H9 (cell line): ENCODE measurements around the gene AP3S2. TPM values are rescaled to one million over a fixed set of nuclear protein-coding genes. Genes with fewer than 3 reads are reported as not detected.

Source experiments
- DNase-seq: peaks from one replicate; pipeline ENCODE4 v3.0.0-alpha.2; 2017
- H2AFZ ChIP-seq: one replicate; pipeline ENCODE4 v1.6.1; 2013; ENCODE audit warnings: mild to moderate bottlenecking, low read length, control low read depth, moderate library complexity
- H2AK5ac ChIP-seq: 2 replicates; pipeline ENCODE4 v1.6.1; 2013; ENCODE audit warnings: low read length, control low read depth, mixed read lengths; ENCODE audit not compliant: insufficient read length
- H2BK120ac ChIP-seq: one replicate; pipeline ENCODE4 v1.6.1; 2013; ENCODE audit warnings: low read depth, mild to moderate bottlenecking, low read length, control low read depth, inconsistent platforms; ENCODE audit not compliant: poor library complexity, severe bottlenecking
- H2BK12ac ChIP-seq: 2 replicates; pipeline ENCODE4 v1.6.1; 2013; ENCODE audit warnings: low read length, control low read depth, mixed read lengths, low read depth; ENCODE audit not compliant: insufficient read length
- H2BK15ac ChIP-seq: 2 replicates; pipeline ENCODE4 v1.6.1; 2013; ENCODE audit warnings: low read depth, low read length, control low read depth
- H2BK20ac ChIP-seq: one replicate; pipeline ENCODE4 v1.6.1; 2013; ENCODE audit warnings: low read depth, mild to moderate bottlenecking, low read length, control low read depth, inconsistent platforms; ENCODE audit not compliant: poor library complexity, severe bottlenecking
- H2BK5ac ChIP-seq: 2 replicates; pipeline ENCODE4 v1.6.1; 2013; ENCODE audit warnings: low read length, control low read depth, mixed read lengths; ENCODE audit not compliant: insufficient read length
- H3K14ac ChIP-seq: 2 replicates; pipeline ENCODE4 v1.6.1; 2013; ENCODE audit warnings: low read length, control low read depth; ENCODE audit not compliant: insufficient read depth
- H3K18ac ChIP-seq: 2 replicates; pipeline ENCODE4 v1.6.1; 2013; ENCODE audit warnings: low read depth, mild to moderate bottlenecking, mixed read lengths, low read length, control low read depth; ENCODE audit not compliant: insufficient read length
- H3K23ac ChIP-seq: 2 replicates; pipeline ENCODE4 v1.6.1; 2013; ENCODE audit warnings: low read length, control low read depth, mixed read lengths, low read depth; ENCODE audit not compliant: insufficient read length
- H3K23me2 ChIP-seq: 2 replicates; pipeline ENCODE4 v1.6.1; 2013; ENCODE audit warnings: low read depth, mild to moderate bottlenecking, mixed read lengths, low read length, control low read depth; ENCODE audit not compliant: insufficient read length, poor library complexity, severe bottlenecking
- H3K27ac ChIP-seq: 2 replicates; pipeline ENCODE4 v1.5.1; 2013; ENCODE audit warnings: low read length, control low read depth, mixed read lengths, low read depth; ENCODE audit not compliant: insufficient read length
- H3K27me3 ChIP-seq: 2 replicates; pipeline ENCODE4 v1.6.1; 2013; ENCODE audit warnings: low read length, control low read depth, inconsistent platforms; ENCODE audit not compliant: insufficient read depth
- H3K4ac ChIP-seq: 2 replicates; pipeline ENCODE4 v1.6.1; 2013; ENCODE audit warnings: low read depth, mild to moderate bottlenecking, control low read depth, inconsistent platforms, low read length, moderate library complexity
- H3K4me1 ChIP-seq: 2 replicates; pipeline ENCODE4 v1.6.1; 2013; ENCODE audit warnings: low read length, control low read depth, inconsistent platforms; ENCODE audit not compliant: insufficient read depth
- H3K4me2 ChIP-seq: 2 replicates; pipeline ENCODE4 v1.6.1; 2013; ENCODE audit warnings: low read length, control low read depth, mixed read lengths; ENCODE audit not compliant: insufficient read length, insufficient read depth
- H3K56ac ChIP-seq: 2 replicates; pipeline ENCODE4 v1.6.1; 2013; ENCODE audit warnings: low read depth, mild to moderate bottlenecking, mixed read lengths, low read length, control low read depth; ENCODE audit not compliant: insufficient read length
- H3K79me1 ChIP-seq: 2 replicates; pipeline ENCODE4 v1.6.1; 2013; ENCODE audit warnings: low read depth, mild to moderate bottlenecking, moderate library complexity, low read length, control low read depth, inconsistent platforms; ENCODE audit not compliant: insufficient read depth, poor library complexity, severe bottlenecking
- H3K79me2 ChIP-seq: 2 replicates; pipeline ENCODE4 v1.6.1; 2013; ENCODE audit warnings: low read length, control low read depth, inconsistent platforms; ENCODE audit not compliant: insufficient read depth
- H3K9ac ChIP-seq: 2 replicates; pipeline ENCODE4 v1.6.1; 2013; ENCODE audit warnings: low read length, control low read depth, mixed read lengths; ENCODE audit not compliant: insufficient read length; ENCODE audit errors: extremely low read depth
- H3K9me3 ChIP-seq: one replicate; pipeline ENCODE4 v1.6.1; 2013; ENCODE audit warnings: low read depth, low read length, inconsistent platforms; ENCODE audit not compliant: control insufficient read depth
- H3T11ph ChIP-seq: one replicate; pipeline ENCODE4 v1.6.1; 2013; ENCODE audit warnings: mild to moderate bottlenecking, low read length, control low read depth, inconsistent platforms
- H4K20me1 ChIP-seq: one replicate; pipeline ENCODE4 v1.6.1; 2013; ENCODE audit not compliant: control insufficient read depth, insufficient read length, insufficient read depth
- H4K5ac ChIP-seq: 2 replicates; pipeline ENCODE4 v1.6.1; 2013; ENCODE audit warnings: low read depth, mild to moderate bottlenecking, mixed read lengths, low read length, control low read depth; ENCODE audit not compliant: insufficient read length
- H4K8ac ChIP-seq: replicated peaks from 2 replicates; pipeline ENCODE4 v1.6.1; 2013; ENCODE audit warnings: low read length, control low read depth, mixed read lengths, low read depth; ENCODE audit not compliant: insufficient read length
- H4K91ac ChIP-seq: 2 replicates; pipeline ENCODE4 v1.6.1; 2013; ENCODE audit warnings: low read depth, mild to moderate bottlenecking, moderate library complexity, mixed read lengths, low read length, control low read depth; ENCODE audit not compliant: insufficient read length
- H3K27ac Mint-ChIP-seq, 3 experiments: 2 replicates in 2 of 3; 3 replicates in 1 of 3; pipeline ENCODE4 v1.8.0; 2020 to 2021; ENCODE audit warnings: mixed read lengths in 3 of 3, mild to moderate bottlenecking in 1 of 3, moderate library complexity in 1 of 3
- H3K27me3 Mint-ChIP-seq: 2 replicates; pipeline ENCODE4 v1.8.0; 2021; ENCODE audit warnings: low read depth, mild to moderate bottlenecking, moderate library complexity, mixed read lengths
- H3K36me3 Mint-ChIP-seq, 3 experiments: 2 replicates in 2 of 3; 3 replicates in 1 of 3; pipeline ENCODE4 v1.8.0; 2020 to 2021; ENCODE audit warnings: low read depth in 3 of 3, mixed read lengths in 3 of 3; ENCODE audit not compliant: insufficient read depth in 1 of 3
- H3K4me1 Mint-ChIP-seq, 2 experiments: 2 replicates each; pipeline ENCODE4 v1.8.0; 2020; ENCODE audit warnings: mixed read lengths in 2 of 2
- H3K4me3 Mint-ChIP-seq, 2 experiments: 2 replicates in 1 of 2; 3 replicates in 1 of 2; pipeline ENCODE4 v1.8.0; 2020 to 2021; ENCODE audit warnings: mild to moderate bottlenecking in 2 of 2, mixed read lengths in 2 of 2, moderate library complexity in 1 of 2
- H3K9me3 Mint-ChIP-seq, 2 experiments: 2 replicates in 1 of 2; 3 replicates in 1 of 2; pipeline ENCODE4 v1.8.0; 2020; ENCODE audit warnings: mild to moderate bottlenecking in 2 of 2, mixed read lengths in 2 of 2, moderate library complexity in 1 of 2
- CTCF ChIP-seq: fragments of 200-600 bp; sonication (generic); conservative IDR thresholded peaks from 3 replicates; pipeline ENCODE4 v1.8.0; 2021; ENCODE audit warnings: antibody characterized with exemption, mild to moderate bottlenecking
- WGBS: extraction: QIAGEN DNeasy Blood & Tissue Kit; methylation state at CpG from one replicate; pipeline ENCODE4 v1.1.7; 2013; ENCODE audit warnings: missing lambda C conversion rate, low lambda C conversion rate, mixed read lengths; ENCODE audit not compliant: insufficient read length; ENCODE audit errors: extremely low coverage; 5-methylcytosine and 5-hydroxymethylcytosine counted together
- total RNA-seq: library from RNA; stranded (reverse); gene quantifications from 2 replicates; pipeline ENCODE4 v1.2.1, GENCODE V29; 2021

The AP3S2 gene
- total RNA-seq, 1 experiment from 2014 or later: 33.9 TPM

GRCh38 chr15:89917442-89918101 lies 23.8 kb upstream of the AP3S2 start:
- no peak overlapping the region for H4K91ac ChIP-seq
- H3K4me1 Mint-ChIP-seq: peaks cover 8% of the 10 kb centered on the region in 2 experiments
- peaks cover 5% of the 10 kb centered on the region for H3K27me3 Mint-ChIP-seq
- no peak overlapping the region for H3K14ac ChIP-seq
- no peak overlapping the region for H3K56ac ChIP-seq
- no peak overlapping the region for H2AFZ ChIP-seq
- no peaks in the 10 kb centered on the region for H3K79me2 ChIP-seq
- no peaks in the 10 kb centered on the region for H3K9me3 Mint-ChIP-seq
- no peak overlapping the region for H3K4me3 Mint-ChIP-seq
- H3T11ph ChIP-seq: no peak overlapping the region
- H3K4ac ChIP-seq: no peak overlapping the region
- no peak overlapping the region for H2BK120ac ChIP-seq
- TF ChIP-seq CTCF: no peak
- H3K27ac ChIP-seq: no peak overlapping the region
- H3K27ac Mint-ChIP-seq: no peak overlapping the region; a peak in 1 of 7 replicates
- H4K20me1 ChIP-seq: no peaks in the 10 kb centered on the region
- H3K23me2 ChIP-seq: peaks cover 4% of the 10 kb centered on the region
- no peak overlapping the region for H2BK5ac ChIP-seq
- no peak overlapping the region for H2BK15ac ChIP-seq
- H3K23ac ChIP-seq: no peak overlapping the region
- no peak overlapping the region for H2BK20ac ChIP-seq
- DNase-seq: no peak
- no peak overlapping the region for H2AK5ac ChIP-seq
- no peaks in the 10 kb centered on the region for H3K36me3 Mint-ChIP-seq
- no peaks in the 10 kb centered on the region for H3K9me3 ChIP-seq
- H3K79me1 ChIP-seq: no peaks in the 10 kb centered on the region
- no peaks in the 10 kb centered on the region for H3K27me3 ChIP-seq
- H3K4me2 ChIP-seq: no peak overlapping the region
- no peak overlapping the region for H3K9ac ChIP-seq
- H2BK12ac ChIP-seq: no peak overlapping the region
- no peaks in the 10 kb centered on the region for H3K4me1 ChIP-seq
- WGBS: no CpG with 5 or more reads among the region's 4 CpGs
- no peak overlapping the region for H3K18ac ChIP-seq
- no peak overlapping the region for H4K8ac ChIP-seq
- H4K5ac ChIP-seq: no peak overlapping the region
